Osteoblast (primary cell): ENCODE data around the gene DIP2C. TPM values are rescaled to one million over a fixed set of nuclear protein-coding genes. Genes with fewer than 3 reads are reported as not detected.
A peak's percentile ranks its signal among the peaks of the same experiment; 100 is the strongest.

Experiments used
- DNase-seq: peaks from one replicate; pipeline ENCODE4 v3.0.0; 2011; ENCODE audit warnings: low spot score, mixed read lengths; ENCODE audit not compliant: insufficient read length; ENCODE audit errors: missing footprints
- H2AFZ ChIP-seq: 2 replicates; pipeline ENCODE4 v1.6.0; 2011; ENCODE audit warnings: mild to moderate bottlenecking, low read length
- H3K27ac ChIP-seq: 2 replicates; pipeline ENCODE4 v1.5.1; 2011; ENCODE audit warnings: mild to moderate bottlenecking, low read depth, low read length, moderate library complexity
- H3K27me3 ChIP-seq: 2 replicates; pipeline ENCODE4 v1.6.0; 2012; ENCODE audit warnings: mild to moderate bottlenecking, control low read depth, inconsistent platforms, low read length, moderate library complexity; ENCODE audit not compliant: insufficient read depth
- H3K36me3 ChIP-seq: 2 replicates; pipeline ENCODE4 v1.5.1; 2011; ENCODE audit warnings: mild to moderate bottlenecking, low read length, control low read depth, moderate library complexity; ENCODE audit not compliant: insufficient read depth
- H3K4me1 ChIP-seq: 2 replicates; pipeline ENCODE4 v1.5.1; 2011; ENCODE audit warnings: mild to moderate bottlenecking, low read length, control low read depth, moderate library complexity; ENCODE audit not compliant: insufficient read depth
- H3K4me2 ChIP-seq: 2 replicates; pipeline ENCODE4 v1.6.0; 2011; ENCODE audit warnings: mild to moderate bottlenecking, low read length; ENCODE audit not compliant: insufficient read depth
- H3K4me3 ChIP-seq: fragments of 200-600 bp; sonication (generic); 3 replicates; pipeline ENCODE4 v1.5.1; 2012; ENCODE audit warnings: mild to moderate bottlenecking, low read length, inconsistent platforms; ENCODE audit not compliant: insufficient read depth
- H3K79me2 ChIP-seq: 2 replicates; pipeline ENCODE4 v1.6.0; 2012; ENCODE audit warnings: mild to moderate bottlenecking, low read length, control low read depth, inconsistent platforms; ENCODE audit not compliant: insufficient read depth
- H3K9me3 ChIP-seq: 2 replicates; pipeline ENCODE4 v1.5.1; 2011; ENCODE audit warnings: low read depth, low read length, control low read depth
- H4K20me1 ChIP-seq: 2 replicates; pipeline ENCODE4 v1.6.0; 2012; ENCODE audit warnings: mild to moderate bottlenecking, low read length, control low read depth; ENCODE audit not compliant: insufficient read depth
- CTCF ChIP-seq: IDR thresholded peaks from 2 replicates; pipeline ENCODE4 v1.5.1; 2011; ENCODE audit warnings: mild to moderate bottlenecking, low read depth, low read length, moderate library complexity; ENCODE audit errors: extremely low read depth
- total RNA-seq: library from RNA; depleted of rRNA; stranded (reverse); fragments of >200 nt; gene quantifications from 2 replicates; pipeline ENCODE4 v1.2.3, GENCODE V29; 2012

Gene DIP2C
- total RNA-seq, 1 donor, result 36.9 TPM

DNA sequence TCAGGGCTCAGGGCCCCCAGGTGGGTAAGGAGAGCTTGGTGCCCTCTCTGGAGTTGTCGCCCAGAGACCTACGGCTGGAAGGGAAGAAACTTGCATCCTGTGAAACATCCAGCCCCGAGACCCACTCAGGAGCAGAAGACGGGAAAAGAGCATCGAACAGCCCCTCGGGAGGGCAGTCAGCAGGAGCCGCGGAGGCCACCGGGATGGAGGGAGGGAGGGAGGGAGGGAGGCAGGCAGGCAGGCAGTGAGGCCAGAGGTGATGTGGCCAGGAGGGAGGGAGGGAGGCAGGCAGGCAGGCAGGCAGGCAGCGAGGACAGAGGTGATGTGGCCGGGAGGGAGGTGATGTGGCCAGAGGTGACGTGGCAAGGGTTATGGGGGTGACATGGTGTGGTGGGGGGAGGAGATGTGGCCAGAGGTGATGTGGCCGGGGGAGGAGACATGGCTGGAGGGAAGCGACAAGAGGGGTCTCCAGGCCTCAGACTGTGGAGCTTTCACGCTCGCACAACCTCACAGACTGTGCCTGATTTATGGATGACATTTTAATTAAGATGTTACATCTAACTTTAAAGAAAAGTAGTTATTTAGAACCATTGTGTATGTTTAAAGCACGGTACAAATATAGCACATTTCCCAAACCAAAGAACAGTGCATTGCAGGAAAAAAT lies 141.1 kb downstream of the DIP2C start:
- Histone ChIP-seq H3K27me3 (no peaks in the 10 kb centered on the region), H4K20me1 (peaks cover 67% of the 10 kb centered on the region)

GRCh38 chr10:547591-548081 lies 141.8 kb downstream of the DIP2C start:
- Histone ChIP-seq H3K9me3 (no peaks in the 10 kb centered on the region), H3K4me3 (no peak overlapping the region), H3K4me2 (no peak overlapping the region), H3K36me3 (no peaks in the 10 kb centered on the region), H2AFZ (no peak overlapping the region), H3K4me1 (no peaks in the 10 kb centered on the region), H3K27me3 (no peaks in the 10 kb centered on the region), H4K20me1 (peaks cover 69% of the 10 kb centered on the region), H3K79me2 (peaks cover 86% of the 10 kb centered on the region), H3K27ac (no peak overlapping the region)
- TF ChIP-seq CTCF, result no peak
- peak; percentile 55 for DNase-seq

More for the DNA sequence above, 141.1 kb downstream of the DIP2C start:
- Histone ChIP-seq H3K4me3 (no peak overlapping the region), H3K79me2 (peaks cover 87% of the 10 kb centered on the region), H3K27ac (no peak overlapping the region), H3K4me1 (no peaks in the 10 kb centered on the region), H2AFZ (no peak overlapping the region), H3K4me2 (no peak overlapping the region), H3K9me3 (no peaks in the 10 kb centered on the region), H3K36me3 (no peaks in the 10 kb centered on the region)
- no peak for TF ChIP-seq CTCF
- DNase-seq, result no peak

DNA sequence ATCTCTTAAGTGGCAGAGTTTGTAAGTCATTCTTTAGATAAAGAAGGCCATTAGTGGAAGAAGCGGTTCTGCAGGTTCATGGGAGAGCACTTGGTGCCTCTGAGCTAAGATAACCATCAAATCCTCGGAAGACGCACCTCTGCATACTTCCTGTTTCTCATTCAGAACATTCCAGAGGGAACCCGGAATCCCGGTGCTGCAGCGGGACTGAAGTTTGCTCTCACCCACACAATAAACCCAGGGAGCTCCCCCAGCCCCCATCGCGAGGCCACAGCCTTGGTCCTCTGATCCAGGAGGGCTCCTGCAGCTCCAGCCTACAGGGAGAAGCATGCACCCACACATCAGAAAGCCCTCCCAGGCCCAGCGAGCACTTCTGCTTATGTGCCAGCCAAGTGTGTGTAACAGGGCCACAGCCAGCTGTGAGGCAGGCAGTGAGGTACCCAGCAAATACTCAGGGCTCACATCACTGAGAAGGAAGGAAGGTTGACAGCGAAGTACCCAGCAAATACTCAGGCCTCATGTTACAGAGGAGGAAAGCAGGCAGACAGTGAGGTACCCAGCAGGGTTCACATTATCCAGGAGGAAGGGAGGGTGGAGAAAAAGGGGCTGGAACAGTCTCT lies 142.4 kb downstream of the DIP2C start:
- no peaks in the 10 kb centered on the region for H3K4me1 ChIP-seq
- no peak overlapping the region for H3K27ac ChIP-seq
- H3K4me3 ChIP-seq, result no peak overlapping the region
- TF ChIP-seq CTCF, result no peak
- no peak overlapping the region for H3K4me2 ChIP-seq
- H3K36me3 ChIP-seq, result no peaks in the 10 kb centered on the region
- H4K20me1 ChIP-seq, result peaks cover 72% of the 10 kb centered on the region
- peaks cover 86% of the 10 kb centered on the region for H3K79me2 ChIP-seq
- no peaks in the 10 kb centered on the region for H3K9me3 ChIP-seq
- H3K27me3 ChIP-seq, result no peaks in the 10 kb centered on the region
- peak; percentile 47 for DNase-seq
- H2AFZ ChIP-seq, result no peak overlapping the region

- no peaks in the 10 kb centered on the region for H3K9me3 ChIP-seq
- H4K20me1 ChIP-seq, result peaks cover 73% of the 10 kb centered on the region
- no peak overlapping the region for H3K4me2 ChIP-seq
- H3K36me3 ChIP-seq, result no peaks in the 10 kb centered on the region
- TF ChIP-seq CTCF, result no peak
- no peak overlapping the region for H2AFZ ChIP-seq
- H3K4me3 ChIP-seq, result no peak overlapping the region
- no peaks in the 10 kb centered on the region for H3K27me3 ChIP-seq
- DNase-seq, result no peak
- H3K4me1 ChIP-seq, result no peaks in the 10 kb centered on the region
- peaks cover 86% of the 10 kb centered on the region for H3K79me2 ChIP-seq
- H3K27ac ChIP-seq, result no peak overlapping the region
These were observed 143.0 kb downstream of the DIP2C start for GRCh38 chr10:546451-546850.
